Lung (tissue), 12 donors: ENCODE results near the gene IDH3B. TPM values are rescaled to one million over a fixed set of nuclear protein-coding genes. Genes with fewer than 3 reads are reported as not detected.

Experiments
- ATAC-seq: fragments of 200-7000 bp; cut with Tn5 transposase; one replicate; pipeline ENCODE4 v1.9.1; 2020; ENCODE audit warnings: moderate number of reproducible peaks; ENCODE audit not compliant: insufficient read depth, low FRiP score
- DNase-seq, 3 donors: peaks; one replicate each; pipeline ENCODE4 v3.0.0-alpha.2; 2013 to 2017
- H3K27ac ChIP-seq, 2 donors: one replicate each; pipeline ENCODE4 v1.5.1; 2013; ENCODE audit warnings: mild to moderate bottlenecking in 2 of 2, moderate library complexity in 2 of 2, control low read depth in 1 of 2, inconsistent platforms in 1 of 2, low read depth in 1 of 2, low read length in 1 of 2
- H3K27me3 ChIP-seq, 3 donors: one replicate each; pipeline ENCODE4 v1.5.1; 2013; ENCODE audit warnings: low read length in 2 of 3; ENCODE audit not compliant: control insufficient read depth in 3 of 3, insufficient read depth in 3 of 3
- H3K36me3 ChIP-seq, 4 donors: one replicate each; pipeline ENCODE4 v1.5.1; 2013; ENCODE audit warnings: low read length in 4 of 4, mild to moderate bottlenecking in 1 of 4, moderate library complexity in 1 of 4; ENCODE audit not compliant: control insufficient read depth in 4 of 4, insufficient read depth in 4 of 4
- H3K4me1 ChIP-seq, 5 donors: one replicate each; pipeline ENCODE4 v1.5.1; 2013; ENCODE audit warnings: low read length in 5 of 5, mild to moderate bottlenecking in 2 of 5, moderate library complexity in 1 of 5; ENCODE audit not compliant: control insufficient read depth in 5 of 5, insufficient read depth in 5 of 5
- H3K4me3 ChIP-seq: one replicate; pipeline ENCODE4 v1.5.1; 2013; ENCODE audit warnings: mild to moderate bottlenecking, control low read depth, moderate library complexity
- H3K9ac ChIP-seq, 2 donors: one replicate each; pipeline ENCODE4 v1.5.1; 2013; ENCODE audit warnings: low read length in 2 of 2, control low read depth in 1 of 2; ENCODE audit not compliant: insufficient read depth in 1 of 2
- H3K9me3 ChIP-seq, 4 donors: one replicate each; pipeline ENCODE4 v1.5.1; 2013; ENCODE audit warnings: low read length in 3 of 4, mild to moderate bottlenecking in 1 of 4, moderate library complexity in 1 of 4; ENCODE audit not compliant: control insufficient read depth in 4 of 4, insufficient read depth in 3 of 4
- CTCF ChIP-seq: IDR thresholded peaks from 2 replicates; pipeline ENCODE4 v1.5.1; 2012; ENCODE audit warnings: mild to moderate bottlenecking; ENCODE audit errors: control extremely low read depth, extremely low read depth
- WGBS, 2 donors: extraction: QIAGEN DNeasy Blood & Tissue Kit; methylation state at CpG; one replicate each; pipeline ENCODE4 v1.1.7; 2013; 5-methylcytosine and 5-hydroxymethylcytosine counted together
- polyA plus RNA-seq, 2 donors: library from polyadenylated mRNA; stranded (reverse); fragments of 200-250 nt; gene quantifications; one replicate each; pipeline ENCODE4 v1.2.1, GENCODE V29; 2013
- total RNA-seq, 2 donors: library from RNA; depleted of rRNA in 1 of 2; stranded (reverse); fragments of >200 nt in 1 of 2; gene quantifications; one replicate each; pipeline ENCODE4 v1.2.1, GENCODE V29; 2014 to 2021
- donor health status: control.
- donor health status: control.
- donor health status: Bipolar disorder and iron deficiency.
- donor health status: healthy.
- donor health status: DM: yes; HTN: yes; CAD: no.

The IDH3B gene
- total and polyA plus RNA-seq, 4 donors = 65.3 to 83.1 (median 70.1) TPM

GRCh38 chr20:2617099-2617714 lies 46.8 kb downstream of the IDH3B start:
- Histone ChIP-seq H3K9ac (no peak overlapping the region), H3K4me1 (no peaks in the 10 kb centered on the region), H3K27me3 (peaks cover 0 to 4% (median 0%) of the 10 kb centered on the region in 3 donors), H3K36me3 (no peaks in the 10 kb centered on the region), H3K4me3 (no peak overlapping the region), H3K27ac (no peak overlapping the region), H3K9me3 (peaks cover 0 to 6% (median 0%) of the 10 kb centered on the region in 4 donors)
- ATAC-seq (no peak), DNase-seq (no peak)
- TF ChIP-seq CTCF = no peak
- 84 to 85% methylated on average over 16 of the region's 16 CpGs for WGBS, 2 donors

- DNase-seq (no peak), ATAC-seq (no peak)
- H3K36me3 ChIP-seq = no peaks in the 10 kb centered on the region
- TF ChIP-seq CTCF = no peak
- H3K9ac ChIP-seq = no peak overlapping the region
- no peaks in the 10 kb centered on the region for H3K4me1 ChIP-seq
- H3K27ac ChIP-seq = no peak overlapping the region
- H3K4me3 ChIP-seq = no peak overlapping the region
- H3K9me3 ChIP-seq = peaks cover 0 to 6% (median 0%) of the 10 kb centered on the region in 4 donors
- peaks cover 0 to 4% (median 0%) of the 10 kb centered on the region in 3 donors for H3K27me3 ChIP-seq
- 78% methylated on average over 9 of the region's 9 CpGs for WGBS, 2 donors
These were observed 47.4 kb downstream of the IDH3B start for GRCh38 chr20:2616634-2617033.

- Histone ChIP-seq H3K4me1 (no peaks in the 10 kb centered on the region), H3K27me3 (peaks cover 0 to 4% (median 0%) of the 10 kb centered on the region in 3 donors), H3K4me3 (no peak overlapping the region), H3K9ac (no peak overlapping the region), H3K36me3 (no peaks in the 10 kb centered on the region), H3K27ac (no peak overlapping the region), H3K9me3 (peaks cover 0 to 5% (median 2%) of the 10 kb centered on the region in 4 donors)
- no peak for ATAC-seq
- no peak for TF ChIP-seq CTCF
- 85 to 97% methylated on average over 3 of the region's 3 CpGs for WGBS, 2 donors
- no peak for DNase-seq
These were observed 51.9 kb downstream of the IDH3B start for GRCh38 chr20:2612073-2612472.
